B cell (primary cell): ENCODE data around the gene DEPDC1B. TPM values are rescaled to one million over a fixed set of nuclear protein-coding genes. Genes with fewer than 3 reads are reported as not detected.

Experiments used
- ATAC-seq: fragments of 200-7000 bp; cut with Tn5 transposase; one replicate; pipeline ENCODE4 v1.10.0; 2021; ENCODE audit warnings: low read depth, mild to moderate bottlenecking, moderate number of reproducible peaks, moderate library complexity
- CTCF ChIA-PET: fragments of 350-600 bp; sonication (Branson Sonifier 250); formaldehyde crosslinking; loops from one replicate; lab custom pipeline; 2021; ENCODE audit warnings: antibody characterized with exemption, inconsistent platforms; lab: Charles Lee
- POLR2A ChIA-PET: fragments of 350-600 bp; sonication (Branson Sonifier 250); formaldehyde crosslinking; loops from one replicate; lab custom pipeline; 2021; ENCODE audit warnings: antibody characterized with exemption; lab: Charles Lee
- DNase-seq: peaks from one replicate; pipeline ENCODE4 v3.0.0; 2013
- H2AFZ ChIP-seq: 2 replicates; pipeline ENCODE4 v1.6.1; 2012; ENCODE audit warnings: mild to moderate bottlenecking, low read depth, low read length; ENCODE audit not compliant: insufficient read depth, poor library complexity, severe bottlenecking
- H3K27ac ChIP-seq, 2 donors: 1 replicate in 1 of 2; 2 replicates in 1 of 2; pipeline ENCODE4 v1.5.1; 2012 to 2013; ENCODE audit warnings: low read length in 2 of 2, mild to moderate bottlenecking in 2 of 2, moderate library complexity in 1 of 2
- H3K27me3 ChIP-seq, 4 experiments: fragments of 200-600 bp in 1 of 4; sonication (generic) in 1 of 4; replicated peaks in 1 of 4; 1 replicate in 2 of 4; 2 replicates in 2 of 4; pipeline versions ENCODE4 v1.6.1 to v1.7.0; 2013 to 2016; ENCODE audit warnings: low read length in 3 of 4, mild to moderate bottlenecking in 2 of 4, mixed read lengths in 1 of 4, moderate library complexity in 1 of 4; ENCODE audit not compliant: insufficient read depth in 4 of 4, control insufficient read depth in 3 of 4; ENCODE audit errors: control extremely low read depth in 1 of 4
- H3K36me3 ChIP-seq, 2 experiments: replicated peaks in 1 of 2; 1 replicate in 1 of 2; 2 replicates in 1 of 2; pipeline versions ENCODE4 v1.6.1 to v1.7.1; 2013; ENCODE audit warnings: low read length in 1 of 2; ENCODE audit not compliant: insufficient read depth in 2 of 2, control insufficient read depth in 1 of 2; ENCODE audit errors: control extremely low read depth in 1 of 2, extremely low read depth in 1 of 2
- H3K4me1 ChIP-seq, 2 donors: fragments of 200-600 bp in 1 of 2; sonication (generic) in 1 of 2; 1 replicate in 1 of 2; 2 replicates in 1 of 2; pipeline versions ENCODE4 v1.5.1 to v1.6.1; 2013 to 2017; ENCODE audit warnings: low read length in 2 of 2; ENCODE audit not compliant: control insufficient read depth in 2 of 2, insufficient read depth in 2 of 2
- H3K4me2 ChIP-seq: replicated peaks from 2 replicates; pipeline ENCODE3; 2012; ENCODE audit warnings: mild to moderate bottlenecking, low read depth, low read length; ENCODE audit not compliant: poor library complexity, severe bottlenecking
- H3K4me3 ChIP-seq, 5 experiments: fragments of 200-600 bp in 1 of 5; sonication (generic) in 1 of 5; 1 replicate in 3 of 5; 2 replicates in 2 of 5; pipeline versions ENCODE4 v1.5.1 to v1.7.0; 2011 to 2016; ENCODE audit warnings: low read length in 4 of 5, mild to moderate bottlenecking in 4 of 5, low read depth in 2 of 5, control low read depth in 1 of 5, moderate library complexity in 1 of 5; ENCODE audit not compliant: insufficient read depth in 1 of 5; ENCODE audit errors: control extremely low read depth in 1 of 5, extremely low read depth in 1 of 5
- H3K79me2 ChIP-seq: fragments of 200-600 bp; sonication (generic); one replicate; pipeline ENCODE4 v1.6.0; 2016; ENCODE audit warnings: low read length; ENCODE audit not compliant: control insufficient read depth, insufficient read depth
- H3K9ac ChIP-seq: fragments of 200-600 bp; sonication (generic); 2 replicates; pipeline ENCODE4 v1.6.1; 2017; ENCODE audit warnings: mild to moderate bottlenecking, low read length, moderate library complexity
- H3K9me3 ChIP-seq, 3 donors: one replicate each; pipeline versions ENCODE4 v1.6.1 to v1.7.1; 2013; ENCODE audit warnings: low read length in 2 of 3; ENCODE audit not compliant: control insufficient read depth in 2 of 3, insufficient read depth in 1 of 3; ENCODE audit errors: control extremely low read depth in 1 of 3
- H4K20me1 ChIP-seq: 2 replicates; pipeline ENCODE4 v1.6.0; 2012; ENCODE audit warnings: mild to moderate bottlenecking, low read length; ENCODE audit not compliant: insufficient read depth, control insufficient read depth, poor library complexity, severe bottlenecking
- H3K27ac Mint-ChIP-seq: one replicate; pipeline ENCODE4 v1.8.0; 2021; ENCODE audit warnings: mixed read lengths
- H3K27me3 Mint-ChIP-seq: one replicate; pipeline ENCODE4 v1.8.0; 2021; ENCODE audit warnings: mixed read lengths
- H3K4me1 Mint-ChIP-seq: one replicate; pipeline ENCODE4 v1.8.0; 2021; ENCODE audit warnings: mixed read lengths
- H3K4me3 Mint-ChIP-seq: one replicate; pipeline ENCODE4 v1.8.0; 2021; ENCODE audit warnings: mixed read lengths
- H3K9me3 Mint-ChIP-seq: one replicate; pipeline ENCODE4 v1.8.0; 2022; ENCODE audit warnings: mixed read lengths; ENCODE audit not compliant: insufficient read depth
- EZH2 ChIP-seq: IDR thresholded peaks from 2 replicates; pipeline ENCODE4 v1.6.1; 2012; ENCODE audit warnings: borderline replicate concordance, low read depth, mild to moderate bottlenecking, moderate library complexity, low read length; ENCODE audit not compliant: insufficient read depth, poor library complexity, severe bottlenecking
- WGBS: methylation state at CpG from one replicate; pipeline ENCODE4 v1.1.5; 2013; ENCODE audit warnings: missing lambda C conversion rate; ENCODE audit not compliant: insufficient coverage; 5-methylcytosine and 5-hydroxymethylcytosine counted together
- intact Hi-C: fragments of 100-400 bp; cut with micrococcal nuclease; formaldehyde crosslinking; loops from one replicate; pipeline ENCODE4 v1.10.0; 2022
- polyA plus RNA-seq: library from polyadenylated mRNA; depleted of rRNA; stranded (reverse); fragments of >200 nt; gene quantifications from 2 replicates; pipeline ENCODE4 v1.2.3, GENCODE V29; 2012
- total RNA-seq, 2 donors: library from RNA; stranded (reverse); fragments of 120-200 nt in 1 of 2; gene quantifications; 1 replicate in 1 of 2; 2 replicates in 1 of 2; pipeline versions ENCODE4 v1.2.3 to v1.2.4, GENCODE V29; 2013 to 2022
- TF ChIP-seq, protein P1 (sequence below): fragments of 200-600 bp; IDR thresholded peaks from one replicate; pipeline ENCODE4 v1.8.0; 2022; ENCODE audit warnings: antibody characterized with exemption, mild to moderate bottlenecking

DEPDC1B gene
- total and polyA plus RNA-seq, 2 donors (not counting 1 experiment from before 2014, with no cell fraction given) = 0.04 to 0.25 TPM

DNA sequence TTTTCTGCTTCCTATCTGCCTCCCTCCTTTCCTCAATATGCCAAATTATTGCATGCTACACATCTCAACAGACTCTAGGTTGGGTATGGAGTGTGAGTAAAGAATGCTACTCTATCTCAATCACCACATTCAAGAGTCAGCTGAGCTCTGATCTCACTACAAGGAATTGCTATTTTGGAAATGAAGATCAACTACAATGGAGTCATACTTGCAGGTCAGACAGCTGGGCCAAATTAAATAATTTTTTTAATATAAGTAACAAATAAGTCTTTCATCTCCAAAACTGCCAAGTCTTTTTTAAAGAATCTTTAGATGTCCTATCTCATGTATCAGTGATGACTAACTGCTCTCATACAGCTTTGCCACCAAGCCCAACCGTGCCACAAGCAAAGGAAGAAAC, 64.0 kb downstream of the DEPDC1B start:
- no peak for DNase-seq
- Histone ChIP-seq H4K20me1 (no peaks in the 10 kb centered on the region), H2AFZ (no peak overlapping the region), H3K27me3 (no peaks in the 10 kb centered on the region), H3K79me2 (no peaks in the 10 kb centered on the region), H3K4me1 (no peaks in the 10 kb centered on the region), H3K9ac (no peak overlapping the region), H3K4me3 (no peak overlapping the region), H3K4me2 (no peak overlapping the region), H3K9me3 (no peaks in the 10 kb centered on the region), H3K36me3 (no peaks in the 10 kb centered on the region), H3K27ac (no peak overlapping the region)
- no peaks in the 10 kb centered on the region for H3K9me3 Mint-ChIP-seq
- TF ChIP-seq, protein P1, sequence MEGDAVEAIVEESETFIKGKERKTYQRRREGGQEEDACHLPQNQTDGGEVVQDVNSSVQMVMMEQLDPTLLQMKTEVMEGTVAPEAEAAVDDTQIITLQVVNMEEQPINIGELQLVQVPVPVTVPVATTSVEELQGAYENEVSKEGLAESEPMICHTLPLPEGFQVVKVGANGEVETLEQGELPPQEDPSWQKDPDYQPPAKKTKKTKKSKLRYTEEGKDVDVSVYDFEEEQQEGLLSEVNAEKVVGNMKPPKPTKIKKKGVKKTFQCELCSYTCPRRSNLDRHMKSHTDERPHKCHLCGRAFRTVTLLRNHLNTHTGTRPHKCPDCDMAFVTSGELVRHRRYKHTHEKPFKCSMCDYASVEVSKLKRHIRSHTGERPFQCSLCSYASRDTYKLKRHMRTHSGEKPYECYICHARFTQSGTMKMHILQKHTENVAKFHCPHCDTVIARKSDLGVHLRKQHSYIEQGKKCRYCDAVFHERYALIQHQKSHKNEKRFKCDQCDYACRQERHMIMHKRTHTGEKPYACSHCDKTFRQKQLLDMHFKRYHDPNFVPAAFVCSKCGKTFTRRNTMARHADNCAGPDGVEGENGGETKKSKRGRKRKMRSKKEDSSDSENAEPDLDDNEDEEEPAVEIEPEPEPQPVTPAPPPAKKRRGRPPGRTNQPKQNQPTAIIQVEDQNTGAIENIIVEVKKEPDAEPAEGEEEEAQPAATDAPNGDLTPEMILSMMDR = no peak
- TF ChIP-seq EZH2 = no peak
- no CpG with 5 or more reads among the region's 1 CpG for WGBS
- ChIA-PET CTCF (interaction anchor here (1.7 kb wide), 1 partner anchor 826 kb away, joined by 3 read pairs; no protein-coding TSS in a partner anchor), POLR2A (no interaction called here)
- no peaks in the 10 kb centered on the region for H3K27me3 Mint-ChIP-seq
- no peaks in the 10 kb centered on the region for H3K4me1 Mint-ChIP-seq
- no peak overlapping the region for H3K4me3 Mint-ChIP-seq
- intact Hi-C loops = no loop called here
- no peak for ATAC-seq
- no peak overlapping the region for H3K27ac Mint-ChIP-seq

DNA sequence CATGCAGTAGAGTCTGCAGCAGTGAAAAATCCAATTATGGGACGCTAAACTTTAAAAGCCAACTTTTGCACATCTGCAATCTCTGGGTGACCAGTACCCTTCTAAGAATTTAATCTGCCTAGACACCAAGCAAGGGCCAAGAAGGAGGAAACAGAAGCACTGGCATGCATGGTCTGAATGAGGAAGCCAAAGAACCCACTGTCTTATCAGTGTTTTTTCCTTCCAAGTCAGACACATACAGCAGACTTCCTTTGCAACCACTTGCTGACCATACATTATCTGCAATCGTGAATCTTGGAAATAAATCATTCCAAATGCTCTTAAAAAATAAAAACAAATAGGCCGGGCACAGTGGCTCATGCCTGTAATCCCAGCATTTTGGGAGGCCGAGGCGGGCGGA, 65.9 kb downstream of the DEPDC1B start:
- H3K27me3 ChIP-seq = no peaks in the 10 kb centered on the region
- H3K4me2 ChIP-seq = no peak overlapping the region
- H3K27ac ChIP-seq = no peak overlapping the region
- H3K79me2 ChIP-seq = no peaks in the 10 kb centered on the region
- H3K4me1 ChIP-seq = no peaks in the 10 kb centered on the region
- H3K4me1 Mint-ChIP-seq = no peaks in the 10 kb centered on the region
- DNase-seq (no peak), ATAC-seq (no peak)
- H3K27ac Mint-ChIP-seq = no peak overlapping the region
- TF ChIP-seq EZH2 = no peak
- TF ChIP-seq, protein P1 = no peak
- H2AFZ ChIP-seq = no peak overlapping the region
- no peaks in the 10 kb centered on the region for H3K36me3 ChIP-seq
- no peaks in the 10 kb centered on the region for H3K9me3 ChIP-seq
- no peak overlapping the region for H3K4me3 ChIP-seq
- H3K27me3 Mint-ChIP-seq = no peaks in the 10 kb centered on the region
- no peak overlapping the region for H3K4me3 Mint-ChIP-seq
- no peak overlapping the region for H3K9ac ChIP-seq
- WGBS = 43% methylated on average over 1 of the region's 6 CpGs
- H3K9me3 Mint-ChIP-seq = no peaks in the 10 kb centered on the region
- no peaks in the 10 kb centered on the region for H4K20me1 ChIP-seq
- intact Hi-C loops = no loop called here
- POLR2A ChIA-PET = no interaction called here
- CTCF ChIA-PET = interaction anchor here (0.6 to 2.4 kb wide), 2 partner anchors 16 to 136 kb away, joined by 4 to 11 read pairs; no protein-coding TSS in a partner anchor
